H1 (cell line): ENCODE measurements around the gene PLCB4. TPM values are rescaled to one million over a fixed set of nuclear protein-coding genes. Genes with fewer than 3 reads are reported as not detected.

ENCODE experiments used
- CTCF ChIA-PET: fragments of 300-600 bp; sonication (Branson Sonifier 250); formaldehyde crosslinking; loops from one replicate; lab custom pipeline; 2021; ENCODE audit not compliant: partially characterized antibody; lab: Charles Lee
- POLR2A ChIA-PET: fragments of 300-600 bp; sonication (Branson Sonifier 250); formaldehyde crosslinking; loops from one replicate; lab custom pipeline; 2021; ENCODE audit warnings: inconsistent platforms; ENCODE audit not compliant: partially characterized antibody; lab: Charles Lee
- DNase-seq, 2 experiments: peaks; one replicate each; pipeline versions ENCODE4 v3.0.0 to v3.0.0-alpha.2; 2010 to 2022; ENCODE audit warnings: low spot score in 2 of 2, low read depth in 1 of 2, mixed read lengths in 1 of 2
- FAIRE-seq: peaks from 2 replicates; lab custom pipeline; 2011; peaks lifted over from hg19 to GRCh38; lab: Jason Lieb, UNC
- H2AFZ ChIP-seq: 2 replicates; pipeline ENCODE4 v1.8.1; 2012; ENCODE audit warnings: low read length, inconsistent platforms
- H2AK5ac ChIP-seq: 2 replicates; pipeline ENCODE4 v1.6.1; 2013; ENCODE audit warnings: low read depth, low read length
- H2BK120ac ChIP-seq: replicated peaks from 2 replicates; pipeline ENCODE3; 2013; ENCODE audit warnings: low read depth, low read length, inconsistent platforms
- H2BK12ac ChIP-seq: 2 replicates; pipeline ENCODE4 v1.6.1; 2013; ENCODE audit warnings: low read depth, low read length
- H2BK15ac ChIP-seq: 2 replicates; pipeline ENCODE4 v1.6.1; 2013; ENCODE audit warnings: low read length
- H2BK20ac ChIP-seq: 2 replicates; pipeline ENCODE4 v1.6.1; 2013; ENCODE audit warnings: low read length
- H2BK5ac ChIP-seq: 2 replicates; pipeline ENCODE4 v1.6.1; 2013; ENCODE audit warnings: low read depth, low read length
- H3K14ac ChIP-seq: 2 replicates; pipeline ENCODE4 v1.6.1; 2013; ENCODE audit warnings: inconsistent platforms; ENCODE audit not compliant: insufficient read length
- H3K18ac ChIP-seq: 2 replicates; pipeline ENCODE4 v1.6.1; 2013; ENCODE audit warnings: low read length; ENCODE audit errors: extremely low read depth
- H3K23ac ChIP-seq: 2 replicates; pipeline ENCODE4 v1.6.1; 2013; ENCODE audit warnings: inconsistent platforms; ENCODE audit not compliant: insufficient read length
- H3K23me2 ChIP-seq: 2 replicates; pipeline ENCODE4 v1.6.1; 2013; ENCODE audit warnings: low read depth, low read length
- H3K27ac ChIP-seq: 2 replicates; pipeline ENCODE4 v1.6.1; 2011; ENCODE audit warnings: low read depth, low read length, inconsistent platforms
- H3K27me3 ChIP-seq, 4 experiments: replicated peaks in 1 of 4; 1 replicate in 1 of 4; 2 replicates in 3 of 4; pipeline versions ENCODE4 v1.6.1 to v1.8.1; 2011 to 2013; ENCODE audit warnings: low read length in 3 of 4, mild to moderate bottlenecking in 3 of 4, inconsistent platforms in 2 of 4, mixed read lengths in 2 of 4, moderate library complexity in 1 of 4; ENCODE audit not compliant: control insufficient read depth in 3 of 4, insufficient read depth in 3 of 4; ENCODE audit errors: extremely low read depth in 1 of 4
- H3K36me3 ChIP-seq, 4 experiments: 2 replicates each; pipeline versions ENCODE4 v1.6.1 to v1.8.1; 2011 to 2013; ENCODE audit warnings: mild to moderate bottlenecking in 4 of 4, low read length in 3 of 4, moderate library complexity in 2 of 4, control low read depth in 1 of 4, inconsistent platforms in 1 of 4; ENCODE audit not compliant: insufficient read depth in 4 of 4, control insufficient read depth in 2 of 4
- H3K4ac ChIP-seq: replicated peaks from 2 replicates; pipeline ENCODE3; 2013; ENCODE audit warnings: low read length, low read depth, mixed read lengths, inconsistent platforms; ENCODE audit not compliant: insufficient read length
- H3K4me1 ChIP-seq, 4 experiments: replicated peaks in 1 of 4; 1 replicate in 1 of 4; 2 replicates in 3 of 4; pipeline versions ENCODE4 v1.6.1 to v1.8.1; 2011 to 2013; ENCODE audit warnings: low read length in 3 of 4, inconsistent platforms in 2 of 4, mixed read lengths in 1 of 4; ENCODE audit not compliant: insufficient read depth in 4 of 4, control insufficient read depth in 3 of 4
- H3K4me2 ChIP-seq, 2 experiments: 2 replicates each; pipeline versions ENCODE4 v1.6.1 to v1.8.1; 2011 to 2013; ENCODE audit warnings: low read depth in 2 of 2, low read length in 2 of 2, control low read depth in 1 of 2, inconsistent platforms in 1 of 2, mild to moderate bottlenecking in 1 of 2; ENCODE audit not compliant: insufficient read depth in 1 of 2
- H3K4me3 ChIP-seq, 4 experiments: fragments of 200-600, 300-600 bp in 1 of 4; sonication (generic), shearing (Covaris generic), sonication (Bioruptor Twin) in 1 of 4; 2 replicates each; pipeline versions ENCODE4 v1.5.1 to v1.8.1; 2011 to 2016; ENCODE audit warnings: low read length in 4 of 4, low read depth in 3 of 4, control low read depth in 2 of 4, inconsistent platforms in 2 of 4, mild to moderate bottlenecking in 2 of 4, mixed read lengths in 1 of 4, moderate library complexity in 1 of 4; ENCODE audit not compliant: insufficient read depth in 2 of 4; ENCODE audit errors: extremely low read depth in 1 of 4
- H3K56ac ChIP-seq: replicated peaks from 2 replicates; pipeline ENCODE3; 2013; ENCODE audit warnings: low read depth, mild to moderate bottlenecking, mixed read lengths, low read length, inconsistent platforms; ENCODE audit not compliant: insufficient read length
- H3K79me1 ChIP-seq: 2 replicates; pipeline ENCODE4 v1.6.1; 2013; ENCODE audit warnings: low read depth, low read length, control low read depth
- H3K79me2 ChIP-seq, 2 experiments: 2 replicates each; pipeline versions ENCODE4 v1.6.1 to v1.8.1; 2012 to 2013; ENCODE audit warnings: low read length in 2 of 2, mild to moderate bottlenecking in 2 of 2, inconsistent platforms in 1 of 2; ENCODE audit not compliant: insufficient read depth in 2 of 2, control insufficient read depth in 1 of 2
- H3K9ac ChIP-seq, 4 experiments: replicated peaks in 1 of 4; 1 replicate in 1 of 4; 2 replicates in 3 of 4; pipeline versions ENCODE4 v1.6.1 to v1.8.1; 2011 to 2013; ENCODE audit warnings: low read depth in 3 of 4, low read length in 3 of 4, control low read depth in 2 of 4, mild to moderate bottlenecking in 2 of 4, moderate library complexity in 2 of 4, inconsistent platforms in 1 of 4; ENCODE audit errors: extremely low read depth in 1 of 4
- H3K9me3 ChIP-seq, 2 experiments: 2 replicates each; pipeline versions ENCODE4 v1.6.1 to v1.8.1; 2012 to 2013; ENCODE audit warnings: mild to moderate bottlenecking in 2 of 2, moderate library complexity in 2 of 2, control low read depth in 1 of 2, inconsistent platforms in 1 of 2, low read depth in 1 of 2, low read length in 1 of 2, mixed read lengths in 1 of 2; ENCODE audit not compliant: insufficient read depth in 2 of 2
- H4K20me1 ChIP-seq, 2 experiments: replicated peaks in 1 of 2; 2 replicates each; pipeline versions ENCODE3 to v1.8.1; 2011 to 2013; ENCODE audit warnings: inconsistent platforms in 2 of 2, low read length in 2 of 2, mild to moderate bottlenecking in 1 of 2; ENCODE audit not compliant: insufficient read depth in 2 of 2, control insufficient read depth in 1 of 2
- H4K5ac ChIP-seq: 2 replicates; pipeline ENCODE4 v1.6.1; 2013; ENCODE audit warnings: low read length, low read depth, mixed read lengths, inconsistent platforms; ENCODE audit not compliant: insufficient read length
- H4K8ac ChIP-seq: 2 replicates; pipeline ENCODE4 v1.8.0; 2013; ENCODE audit warnings: mild to moderate bottlenecking, moderate library complexity, low read length, inconsistent platforms; ENCODE audit not compliant: insufficient read depth; ENCODE audit errors: extremely low read depth
- H4K91ac ChIP-seq: replicated peaks from 2 replicates; pipeline ENCODE3; 2013; ENCODE audit warnings: low read length, mixed read lengths, inconsistent platforms; ENCODE audit not compliant: insufficient read length
- ATF3 ChIP-seq: IDR thresholded peaks from 2 replicates; pipeline ENCODE4 v1.6.1; 2011; ENCODE audit warnings: low read depth, mild to moderate bottlenecking, low read length; ENCODE audit not compliant: insufficient read depth
- CBX5 ChIP-seq: fragments of 300-800, 300-1000 bp; sonication (generic); IDR thresholded peaks from 2 replicates; pipeline ENCODE4 v1.7.1; 2016; ENCODE audit warnings: antibody characterized with exemption, low read length, low read depth
- CBX8 ChIP-seq: fragments of 300-800, 300-1000 bp; sonication (generic); IDR thresholded peaks from 2 replicates; pipeline ENCODE4 v1.7.1; 2016; ENCODE audit warnings: low read depth, low read length, borderline replicate concordance
- CEBPB ChIP-seq: IDR thresholded peaks from 2 replicates; pipeline ENCODE4 v1.6.1; 2012; ENCODE audit warnings: low read depth, low read length
- EGR1 ChIP-seq: IDR thresholded peaks from 2 replicates; pipeline ENCODE4 v1.6.1; 2011; ENCODE audit warnings: low read depth, low read length, borderline replicate concordance
- HDAC2 ChIP-seq, 2 experiments: fragments of 300-600 bp in 1 of 2; sonication (generic) in 1 of 2; IDR thresholded peaks; 2 replicates each; pipeline ENCODE4 v1.6.1; 2011 to 2012; ENCODE audit warnings: low read depth in 2 of 2, low read length in 2 of 2, mild to moderate bottlenecking in 2 of 2, moderate library complexity in 2 of 2, borderline replicate concordance in 1 of 2, inconsistent platforms in 1 of 2
- KDM1A ChIP-seq: fragments of 200-600, 300-600 bp; sonication (generic); IDR thresholded peaks from 2 replicates; pipeline ENCODE4 v1.7.1; 2016; ENCODE audit warnings: mild to moderate bottlenecking, low read length, borderline replicate concordance
- NANOG ChIP-seq: IDR thresholded peaks from 2 replicates; pipeline ENCODE4 v1.6.1; 2011; ENCODE audit warnings: low read length, low read depth, mild to moderate bottlenecking, inconsistent platforms; ENCODE audit not compliant: insufficient read depth, poor library complexity, severe bottlenecking
- POLR2A ChIP-seq, 2 experiments: IDR thresholded peaks; 1 replicate in 1 of 2; 2 replicates in 1 of 2; pipeline ENCODE4 v1.6.1; 2011; ENCODE audit warnings: low read depth in 2 of 2, low read length in 2 of 2, mild to moderate bottlenecking in 2 of 2; ENCODE audit errors: control extremely low read depth in 1 of 2
- RXRA ChIP-seq: IDR thresholded peaks from 2 replicates; pipeline ENCODE4 v1.6.1; 2011; ENCODE audit warnings: low read depth, mild to moderate bottlenecking, low read length, moderate library complexity; ENCODE audit not compliant: insufficient read depth
- SP1 ChIP-seq: IDR thresholded peaks from 2 replicates; pipeline ENCODE4 v1.6.1; 2011; ENCODE audit warnings: low read depth, low read length
- SP4 ChIP-seq: IDR thresholded peaks from 2 replicates; pipeline ENCODE4 v1.6.1; 2012; ENCODE audit warnings: low read length, inconsistent platforms
- TAF1 ChIP-seq: IDR thresholded peaks from 2 replicates; pipeline ENCODE4 v1.6.1; 2011; ENCODE audit warnings: mild to moderate bottlenecking, low read depth, low read length
- TAF7 ChIP-seq: optimal IDR thresholded peaks from 2 replicates; pipeline ENCODE3; 2011; ENCODE audit warnings: low read depth, mild to moderate bottlenecking, inconsistent platforms, low read length, moderate library complexity, borderline replicate concordance
- TEAD4 ChIP-seq: IDR thresholded peaks from 2 replicates; pipeline ENCODE4 v1.6.1; 2012; ENCODE audit warnings: low read depth, low read length, inconsistent platforms, mixed read lengths
- WGBS, 2 experiments: shearing (Covaris generic) in 1 of 2; methylation state at CpG; one replicate each; pipeline versions ENCODE4 v1.1.6 to v1.1.7; 2013 to 2015; ENCODE audit warnings: low lambda C conversion rate in 2 of 2, mixed read lengths in 2 of 2, inconsistent platforms in 1 of 2, low coverage in 1 of 2, missing lambda C conversion rate in 1 of 2; ENCODE audit not compliant: insufficient replicate concordance in 2 of 2, insufficient coverage in 1 of 2, insufficient read length in 1 of 2; ENCODE audit errors: extremely low coverage in 1 of 2, missing lambda C conversion rate in 1 of 2; 5-methylcytosine and 5-hydroxymethylcytosine counted together
- polyA plus RNA-seq, 7 experiments: library from polyadenylated mRNA; depleted of rRNA in 3 of 7; stranded (reverse) in 5 of 7; unstranded in 2 of 7; fragments of >200 nt in 5 of 7; fragments of 200-250 nt in 2 of 7; gene quantifications; 1 replicate in 5 of 7; 2 replicates in 1 of 7; 4 replicates in 1 of 7; pipeline versions ENCODE4 v1.2.1 to v1.2.3, GENCODE V29; 2011 to 2013; ENCODE audit warnings: missing spikeins in 2 of 7, mixed read lengths in 2 of 7
- total RNA-seq: library from RNA; stranded (reverse); fragmentation: NEBNext Ultra II Directional; extraction: Animal tissue kit (Norgen Biotek cat#: 25700); gene quantifications from 2 replicates; pipeline ENCODE4 v1.2.1, GENCODE V29; 2021

PLCB4 gene
- total and polyA plus RNA-seq, 2 of the 8 experiments (the other 6 are each of a cell fraction or from before 2014, with no cell fraction given) = 3.2 to 14.1 TPM

DNA sequence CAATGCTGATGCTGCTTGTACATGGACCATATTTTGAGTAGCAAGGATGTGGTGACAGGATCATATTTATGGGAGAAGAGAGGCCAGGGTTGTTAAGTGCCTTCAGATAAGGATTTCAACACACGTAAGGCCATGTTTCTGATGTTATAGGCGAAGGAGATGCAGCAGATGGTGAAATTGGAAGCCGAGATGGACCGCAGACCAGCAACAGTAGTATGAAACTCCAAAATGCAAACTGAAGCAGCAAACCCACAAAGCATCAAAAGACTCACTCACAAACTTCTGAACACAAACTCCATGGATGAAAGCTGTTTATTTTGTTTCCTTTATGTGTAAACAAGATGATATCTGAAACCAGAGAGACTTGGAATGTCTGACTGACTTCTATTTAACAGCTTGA is 409.9 kb downstream of the PLCB4 start:
- no peak overlapping the region for H3K23ac ChIP-seq
- no peak overlapping the region for H3K14ac ChIP-seq
- H4K5ac ChIP-seq = no peak overlapping the region
- CTCF ChIA-PET = interaction anchor here (0.6 kb wide), 1 partner anchor 404 kb away, joined by 4 read pairs; no protein-coding TSS in a partner anchor
- no peak overlapping the region for H3K27ac ChIP-seq
- TF ChIP-seq ATF3 (no peak), POLR2A (IDR thresholded peaks at IDR 0.05; ENCODE audit: control extremely low read depth in 1 of 2, low read depth in 2 of 2, low read length in 2 of 2) (no peak), CEBPB (no peak), SP1 (no peak), CBX5 (no peak), TAF1 (no peak), EGR1 (no peak), CBX8 (no peak), TAF7 (no peak), NANOG (no peak), KDM1A (no peak), SP4 (no peak), RXRA (no peak), TEAD4 (no peak), HDAC2 (IDR thresholded peaks at IDR 0.05; ENCODE audit: borderline replicate concordance in 1 of 2, low read depth in 2 of 2, low read length in 2 of 2) (no peak)
- DNase-seq = no peak
- no peaks in the 10 kb centered on the region for H3K4me1 ChIP-seq
- no peak overlapping the region for H3K9ac ChIP-seq
- H3K27me3 ChIP-seq = no peaks in the 10 kb centered on the region
- H4K20me1 ChIP-seq = no peaks in the 10 kb centered on the region
- H3K36me3 ChIP-seq = no peaks in the 10 kb centered on the region
- no peak overlapping the region for H2BK15ac ChIP-seq
- no peak overlapping the region for H3K4me3 ChIP-seq
- no peak overlapping the region for H2BK12ac ChIP-seq
- H2BK5ac ChIP-seq = no peak overlapping the region
- H3K18ac ChIP-seq = no peak overlapping the region
- no peak overlapping the region for H3K56ac ChIP-seq
- no peaks in the 10 kb centered on the region for H3K9me3 ChIP-seq
- no peaks in the 10 kb centered on the region for H3K79me1 ChIP-seq
- 86% methylated on average over 4 of the region's 4 CpGs; no CpG with 5 or more reads in 1 of the 2 experiments for WGBS, 2 experiments
- H3K23me2 ChIP-seq = no peaks in the 10 kb centered on the region
- H2BK20ac ChIP-seq = no peak overlapping the region
- H3K4ac ChIP-seq = no peak overlapping the region
- no peak overlapping the region for H4K91ac ChIP-seq
- H3K4me2 ChIP-seq = no peak overlapping the region
- no peak overlapping the region for H2AK5ac ChIP-seq
- no peak for FAIRE-seq
- no peak overlapping the region for H2BK120ac ChIP-seq
- H2AFZ ChIP-seq = no peak overlapping the region
- POLR2A ChIA-PET = no interaction called here
- H3K79me2 ChIP-seq = no peaks in the 10 kb centered on the region
- no peak overlapping the region for H4K8ac ChIP-seq
